ENCODE measurements around the gene NSMCE4A.

DNA sequence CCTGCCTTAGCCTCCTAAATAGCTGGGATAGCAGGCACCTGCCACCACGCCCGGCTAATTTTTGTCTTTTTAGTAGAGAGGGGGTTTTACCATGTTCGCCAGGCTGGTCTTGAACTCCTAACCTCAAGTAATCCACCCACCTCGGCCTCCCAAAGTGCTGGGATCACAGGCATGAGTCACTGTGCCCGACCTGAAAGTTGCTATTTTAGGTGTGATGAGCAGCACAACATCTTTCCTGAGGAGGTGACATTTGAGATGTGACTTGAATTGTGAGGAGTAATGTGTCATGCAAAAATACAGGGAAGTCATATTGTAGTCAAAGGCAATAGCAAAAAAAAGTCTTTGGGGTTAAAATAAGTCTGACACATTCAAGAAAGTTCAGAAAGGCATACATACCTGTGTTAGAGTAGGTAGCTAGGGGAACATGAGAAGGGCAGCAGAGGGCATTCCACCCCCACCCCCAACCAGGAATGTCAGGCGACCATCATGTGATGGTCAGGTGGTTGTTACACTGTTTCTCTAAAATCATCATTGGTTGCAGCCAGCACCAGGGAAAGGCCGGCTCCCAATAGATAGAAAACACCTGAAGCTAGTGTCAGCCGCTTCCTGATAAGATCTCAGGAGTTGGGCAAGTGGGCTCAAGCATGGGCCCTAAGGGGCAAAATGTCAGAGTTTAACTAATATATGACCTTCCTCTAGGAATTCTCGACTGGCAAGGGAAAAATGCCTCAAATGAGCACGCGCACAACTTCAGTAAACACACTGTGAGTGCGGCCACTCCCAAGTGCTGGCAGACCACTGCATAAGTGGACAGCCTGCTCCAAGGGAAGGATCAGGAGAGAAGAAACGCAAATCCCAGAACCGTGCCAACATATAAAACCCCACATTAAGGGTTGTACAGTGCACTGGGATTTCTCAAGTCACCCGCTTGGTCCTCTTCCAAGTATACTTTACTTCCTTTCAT lies 13.6 kb upstream of the NSMCE4A start, which contains the start of gene TACC2:
- TF ChIP-seq, protein P1, sequence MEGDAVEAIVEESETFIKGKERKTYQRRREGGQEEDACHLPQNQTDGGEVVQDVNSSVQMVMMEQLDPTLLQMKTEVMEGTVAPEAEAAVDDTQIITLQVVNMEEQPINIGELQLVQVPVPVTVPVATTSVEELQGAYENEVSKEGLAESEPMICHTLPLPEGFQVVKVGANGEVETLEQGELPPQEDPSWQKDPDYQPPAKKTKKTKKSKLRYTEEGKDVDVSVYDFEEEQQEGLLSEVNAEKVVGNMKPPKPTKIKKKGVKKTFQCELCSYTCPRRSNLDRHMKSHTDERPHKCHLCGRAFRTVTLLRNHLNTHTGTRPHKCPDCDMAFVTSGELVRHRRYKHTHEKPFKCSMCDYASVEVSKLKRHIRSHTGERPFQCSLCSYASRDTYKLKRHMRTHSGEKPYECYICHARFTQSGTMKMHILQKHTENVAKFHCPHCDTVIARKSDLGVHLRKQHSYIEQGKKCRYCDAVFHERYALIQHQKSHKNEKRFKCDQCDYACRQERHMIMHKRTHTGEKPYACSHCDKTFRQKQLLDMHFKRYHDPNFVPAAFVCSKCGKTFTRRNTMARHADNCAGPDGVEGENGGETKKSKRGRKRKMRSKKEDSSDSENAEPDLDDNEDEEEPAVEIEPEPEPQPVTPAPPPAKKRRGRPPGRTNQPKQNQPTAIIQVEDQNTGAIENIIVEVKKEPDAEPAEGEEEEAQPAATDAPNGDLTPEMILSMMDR (IDR thresholded peaks at IDR 0.05; ENCODE audit: borderline replicate concordance, extremely low read depth, low read length, poor library complexity, severe bottlenecking) = no peak
- no peak for TF ChIP-seq EZH2 (IDR thresholded peaks at IDR 0.05; ENCODE audit: borderline replicate concordance, low read depth, low read length, severe bottlenecking)

All from DND-41 (cell line).